ENCODE data around the gene PDE6A.

The PDE6A gene

GRCh38 chr5:149898811-149899210 lies 45.8 kb downstream of the PDE6A start:
- Histone ChIP-seq H3F3A (ENCODE audit: low read depth) (no peaks in the 10 kb centered on the region), H3K9me3 (ENCODE audit: insufficient read depth, low read depth, low read length) (no peaks in the 10 kb centered on the region), H3K9me2 (replicated peaks; ENCODE audit: low read depth, low read length) (no peaks in the 10 kb centered on the region), H3K27me3 (ENCODE audit: insufficient read depth, low read length, poor library complexity, severe bottlenecking) (peaks cover 3% of the 10 kb centered on the region), H3K4me2 (ENCODE audit: low read depth, low read length, poor library complexity, severe bottlenecking) (no peak overlapping the region), H3K9ac (ENCODE audit: low read depth, low read length, poor library complexity, severe bottlenecking) (no peak overlapping the region), H3K4me1 (ENCODE audit: insufficient read depth, low read length, poor library complexity, severe bottlenecking) (no peaks in the 10 kb centered on the region), H4K20me1 (ENCODE audit: insufficient read depth, low read length, poor library complexity, severe bottlenecking) (no peaks in the 10 kb centered on the region), H2AFZ (ENCODE audit: low read length) (no peak overlapping the region), H3K79me2 (ENCODE audit: insufficient read depth, low read length) (no peaks in the 10 kb centered on the region), H3K36me3 (ENCODE audit: insufficient read depth, low read length) (no peaks in the 10 kb centered on the region), H3K4me3 (ENCODE audit: low read length, poor library complexity, severe bottlenecking) (no peak overlapping the region)
- TF ChIP-seq CTCF (conservative IDR thresholded peaks at IDR 0.05; ENCODE audit: low read length) (no peak), EZH2phosphoT487 (IDR thresholded peaks at IDR 0.05; ENCODE audit: borderline replicate concordance) (no peak)

GRCh38 chr5:149895416-149896345 lies 48.9 kb downstream of the PDE6A start:
- Histone ChIP-seq H4K20me1 (ENCODE audit: insufficient read depth, low read length, poor library complexity, severe bottlenecking) (no peaks in the 10 kb centered on the region), H3F3A (ENCODE audit: low read depth) (no peaks in the 10 kb centered on the region), H3K4me2 (ENCODE audit: low read depth, low read length, poor library complexity, severe bottlenecking) (no peak overlapping the region), H2AFZ (ENCODE audit: low read length) (no peak overlapping the region), H3K9ac (ENCODE audit: low read depth, low read length, poor library complexity, severe bottlenecking) (no peak overlapping the region), H3K4me1 (ENCODE audit: insufficient read depth, low read length, poor library complexity, severe bottlenecking) (no peaks in the 10 kb centered on the region), H3K36me3 (ENCODE audit: insufficient read depth, low read length) (no peaks in the 10 kb centered on the region), H3K27me3 (ENCODE audit: insufficient read depth, low read length, poor library complexity, severe bottlenecking) (peaks cover 3% of the 10 kb centered on the region), H3K4me3 (ENCODE audit: low read length, poor library complexity, severe bottlenecking) (no peak overlapping the region), H3K79me2 (ENCODE audit: insufficient read depth, low read length) (no peaks in the 10 kb centered on the region), H3K9me2 (replicated peaks; ENCODE audit: low read depth, low read length) (no peaks in the 10 kb centered on the region), H3K9me3 (ENCODE audit: insufficient read depth, low read depth, low read length) (no peaks in the 10 kb centered on the region)
- no peak for TF ChIP-seq EZH2phosphoT487 (IDR thresholded peaks at IDR 0.05; ENCODE audit: borderline replicate concordance)
- TF ChIP-seq CTCF (conservative IDR thresholded peaks at IDR 0.05; ENCODE audit: low read length): no peak

GRCh38 chr5:149894237-149894636 lies 50.4 kb downstream of the PDE6A start:
- H3K9me2 ChIP-seq (replicated peaks; ENCODE audit: low read depth, low read length): no peaks in the 10 kb centered on the region
- H3K4me3 ChIP-seq (ENCODE audit: low read length, poor library complexity, severe bottlenecking): no peak overlapping the region
- no peaks in the 10 kb centered on the region for H3K9me3 ChIP-seq (ENCODE audit: insufficient read depth, low read depth, low read length)
- H3K27me3 ChIP-seq (ENCODE audit: insufficient read depth, low read length, poor library complexity, severe bottlenecking): peaks cover 3% of the 10 kb centered on the region
- no peaks in the 10 kb centered on the region for H3K4me1 ChIP-seq (ENCODE audit: insufficient read depth, low read length, poor library complexity, severe bottlenecking)
- no peaks in the 10 kb centered on the region for H3K36me3 ChIP-seq (ENCODE audit: insufficient read depth, low read length)
- no peak overlapping the region for H3K9ac ChIP-seq (ENCODE audit: low read depth, low read length, poor library complexity, severe bottlenecking)
- H3K79me2 ChIP-seq (ENCODE audit: insufficient read depth, low read length): no peaks in the 10 kb centered on the region
- H3K4me2 ChIP-seq (ENCODE audit: low read depth, low read length, poor library complexity, severe bottlenecking): no peak overlapping the region
- TF ChIP-seq EZH2phosphoT487 (IDR thresholded peaks at IDR 0.05; ENCODE audit: borderline replicate concordance) (no peak), CTCF (conservative IDR thresholded peaks at IDR 0.05; ENCODE audit: low read length) (no peak)
- H4K20me1 ChIP-seq (ENCODE audit: insufficient read depth, low read length, poor library complexity, severe bottlenecking): no peaks in the 10 kb centered on the region
- H3F3A ChIP-seq (ENCODE audit: low read depth): no peaks in the 10 kb centered on the region
- H2AFZ ChIP-seq (ENCODE audit: low read length): no peak overlapping the region

Data from Loucy (cell line).